Measurements from ENCODE around the gene LMLN. TPM values are rescaled to one million over a fixed set of nuclear protein-coding genes. Genes with fewer than 3 reads are reported as not detected.

The LMLN gene
- total and polyA plus RNA-seq, 8 donors = 0.15 to 13.8 (median 2.0) TPM

DNA sequence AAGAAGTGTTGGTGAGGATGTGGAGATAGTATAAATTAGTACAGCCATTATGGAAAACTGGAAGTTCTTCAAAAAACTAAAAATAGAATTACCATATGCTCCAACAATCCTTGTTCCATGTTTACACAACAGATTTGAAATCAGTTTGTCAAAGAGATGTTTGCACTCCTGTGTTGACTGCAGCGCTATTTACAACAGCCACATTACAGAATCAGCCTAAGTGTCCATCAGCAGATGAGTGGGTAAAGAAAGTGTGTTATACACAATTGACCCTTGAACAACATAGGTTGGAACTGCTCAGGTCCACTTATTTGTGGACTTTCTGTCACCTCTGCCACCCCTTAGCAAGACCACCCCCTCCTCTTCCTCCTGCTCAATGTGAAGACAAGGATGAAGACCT is 34.7 kb downstream of the LMLN start:
- H3K4me3 ChIP-seq = no peak overlapping the region
- TF ChIP-seq CTCF (IDR thresholded peaks at IDR 0.05) = no peak
- no peak for TF ChIP-seq POLR2A (IDR thresholded peaks at IDR 0.05)
- no peak for TF ChIP-seq POLR2AphosphoS5 (IDR thresholded peaks at IDR 0.05)
- no peak for TF ChIP-seq EP300 (IDR thresholded peaks at IDR 0.05)
- DNase-seq = no peak
- peaks cover 0 to 46% (median 36%) of the 10 kb centered on the region in 4 donors for H3K36me3 ChIP-seq
- H3K27me3 ChIP-seq = no peaks in the 10 kb centered on the region
- H3K9me3 ChIP-seq = no peaks in the 10 kb centered on the region
- no peak overlapping the region for H3K27ac ChIP-seq
- WGBS, 5 donors = 59 to 79% (median 70%) methylated on average over 1 of the region's 1 CpG
- no peaks in the 10 kb centered on the region for H3K4me1 ChIP-seq
- intact Hi-C loops (cut with DNase I; ENCODE audit: low total_unique reads) = no loop called here

- no peak for DNase-seq
- H3K9me3 ChIP-seq = no peaks in the 10 kb centered on the region
- no peak overlapping the region for H3K27ac ChIP-seq
- H3K4me1 ChIP-seq = no peaks in the 10 kb centered on the region
- intact Hi-C loops (cut with DNase I; ENCODE audit: low total_unique reads) = no loop called here
- 83 to 94% (median 91%) methylated on average over 5 of the region's 5 CpGs for WGBS, 5 donors
- H3K36me3 ChIP-seq = peaks cover 0 to 52% (median 34%) of the 10 kb centered on the region in 4 donors
- no peaks in the 10 kb centered on the region for H3K27me3 ChIP-seq
- no peak overlapping the region for H3K4me3 ChIP-seq
- no peak for TF ChIP-seq POLR2A (IDR thresholded peaks at IDR 0.05)
- no peak for TF ChIP-seq EP300 (IDR thresholded peaks at IDR 0.05)
- TF ChIP-seq CTCF (IDR thresholded peaks at IDR 0.05) = no peak
- TF ChIP-seq POLR2AphosphoS5 (IDR thresholded peaks at IDR 0.05) = no peak
These were observed 36.8 kb downstream of the LMLN start for GRCh38 chr3:197996855-197997254.

DNA sequence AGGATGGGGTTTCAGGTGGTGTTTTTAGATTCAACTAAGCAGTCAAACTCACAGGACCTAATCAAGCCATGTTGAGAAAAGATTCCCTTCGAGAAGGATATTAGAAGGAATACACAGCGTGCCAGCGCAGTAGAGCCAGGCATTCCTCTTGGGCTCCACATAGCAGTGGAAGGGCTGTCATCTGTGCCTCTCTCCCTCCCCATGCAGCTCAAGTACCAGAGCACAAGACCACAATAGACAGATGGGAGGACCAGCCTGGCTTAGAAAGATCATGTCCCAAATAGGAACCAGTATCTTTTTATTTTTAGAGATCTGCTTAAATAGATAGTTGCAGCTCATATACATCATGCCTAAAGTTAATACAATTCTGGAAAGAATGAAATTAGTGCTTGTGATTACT is 37.9 kb downstream of the LMLN start:
- peaks cover 0 to 59% (median 35%) of the 10 kb centered on the region in 4 donors for H3K36me3 ChIP-seq
- no peak for DNase-seq
- H3K27me3 ChIP-seq = no peaks in the 10 kb centered on the region
- H3K27ac ChIP-seq = no peak overlapping the region
- intact Hi-C loops (cut with DNase I; ENCODE audit: low total_unique reads) = no loop called here
- no peak overlapping the region for H3K4me3 ChIP-seq
- no peaks in the 10 kb centered on the region for H3K4me1 ChIP-seq
- 92 to 98% (median 97%) methylated on average over 3 of the region's 3 CpGs for WGBS, 5 donors
- TF ChIP-seq EP300 (IDR thresholded peaks at IDR 0.05) (no peak), POLR2AphosphoS5 (IDR thresholded peaks at IDR 0.05) (no peak), POLR2A (IDR thresholded peaks at IDR 0.05) (no peak), CTCF (IDR thresholded peaks at IDR 0.05) (no peak)
- no peaks in the 10 kb centered on the region for H3K9me3 ChIP-seq

GRCh38 chr3:198017090-198017489 is 57.1 kb downstream of the LMLN start:
- DNase-seq = no peak
- Histone ChIP-seq H3K9me3 (no peaks in the 10 kb centered on the region), H3K27ac (no peak overlapping the region), H3K27me3 (no peaks in the 10 kb centered on the region), H3K4me3 (no peak overlapping the region), H3K4me1 (no peaks in the 10 kb centered on the region), H3K36me3 (peaks cover 0 to 26% (median 21%) of the 10 kb centered on the region in 4 donors)
- 93 to 97% (median 94%) methylated on average over 5 of the region's 5 CpGs for WGBS, 5 donors
- TF ChIP-seq POLR2AphosphoS5 (IDR thresholded peaks at IDR 0.05) = no peak
- no peak for TF ChIP-seq CTCF (IDR thresholded peaks at IDR 0.05)
- no peak for TF ChIP-seq EP300 (IDR thresholded peaks at IDR 0.05)
- TF ChIP-seq POLR2A (IDR thresholded peaks at IDR 0.05) = no peak
- intact Hi-C loops (cut with DNase I; ENCODE audit: low total_unique reads) = no loop called here
